NCI-H345 (cell line): ENCODE results near the gene NCR2.
"Not testable (repeated sequence)": the region's sequence is repeated elsewhere in the genome, so short reads cannot be mapped to it uniquely, and the experiment has no call there.

Source experiments
- DNase-seq: peaks from one replicate; lab custom pipeline; 2025; lab: John Stamatoyannopoulos, UW

The NCR2 gene

GRCh38 chr6:41335296-41335695, at the start of gene NCR2:
TSS of gene NCR2 (plus strand) at chr6:41335608. CDS start at chr6:41335877, 269 bp downstream.
- no peak for DNase-seq

- DNase-seq: no peak
These were observed 48.7 kb upstream of the NCR2 start, which contains the start of gene TREM1 for GRCh38 chr6:41286544-41287346. TSS of gene TREM1 (minus strand) at chr6:41286682. CDS start at chr6:41286655, 27 bp downstream.

DNA sequence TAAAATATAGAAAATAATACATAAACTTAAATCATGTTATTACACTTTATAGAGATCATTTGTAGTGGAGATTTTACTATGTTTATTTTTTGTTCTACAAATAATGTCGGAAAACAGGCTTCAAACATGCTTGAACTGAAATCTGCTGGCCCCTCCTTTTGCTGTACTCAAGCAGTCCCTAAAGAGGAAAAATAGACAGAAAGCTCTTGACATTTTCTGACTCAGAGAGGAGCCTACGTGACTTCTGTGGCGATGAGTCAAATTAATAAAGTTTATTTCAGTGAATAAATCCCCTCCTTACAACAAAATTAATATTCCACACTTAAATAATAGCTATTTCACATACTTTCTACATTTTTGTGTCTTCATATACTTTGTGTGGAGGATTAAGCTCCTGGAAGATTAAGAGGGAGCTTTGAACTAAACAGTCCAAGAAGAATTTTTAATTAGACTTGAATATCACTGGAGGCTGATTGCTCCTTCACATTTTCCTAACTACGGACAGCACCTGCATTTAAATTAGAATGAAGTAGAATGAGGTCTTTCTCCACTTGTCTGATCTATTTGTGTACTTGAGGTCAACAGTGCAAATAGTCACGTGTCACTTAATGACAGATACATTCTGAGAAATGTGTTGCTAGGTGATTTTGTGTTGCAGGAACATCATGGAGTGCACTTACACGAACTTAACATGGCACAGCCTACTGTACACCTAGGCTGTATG, 47.2 kb upstream of the NCR2 start:
- peak; percentile 91 for DNase-seq

DNA sequence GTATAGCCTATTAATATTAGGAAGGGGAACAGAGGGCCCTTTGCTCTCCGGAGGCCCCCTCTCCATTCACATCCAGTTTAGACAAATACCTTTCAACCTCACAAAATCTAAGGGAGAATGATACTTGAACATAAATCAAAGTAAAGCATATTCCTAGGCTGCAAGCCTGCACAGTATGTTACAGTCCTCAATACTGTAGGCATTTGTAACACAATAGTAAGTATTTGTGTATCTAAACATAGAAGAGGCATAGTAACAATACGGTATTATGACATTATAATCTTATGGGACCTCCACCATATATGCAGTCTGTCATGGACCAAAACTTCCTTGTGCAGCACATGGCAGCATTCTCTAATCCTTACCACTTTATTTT, 46.7 kb upstream of the NCR2 start:
- DNase-seq: no peak

DNA sequence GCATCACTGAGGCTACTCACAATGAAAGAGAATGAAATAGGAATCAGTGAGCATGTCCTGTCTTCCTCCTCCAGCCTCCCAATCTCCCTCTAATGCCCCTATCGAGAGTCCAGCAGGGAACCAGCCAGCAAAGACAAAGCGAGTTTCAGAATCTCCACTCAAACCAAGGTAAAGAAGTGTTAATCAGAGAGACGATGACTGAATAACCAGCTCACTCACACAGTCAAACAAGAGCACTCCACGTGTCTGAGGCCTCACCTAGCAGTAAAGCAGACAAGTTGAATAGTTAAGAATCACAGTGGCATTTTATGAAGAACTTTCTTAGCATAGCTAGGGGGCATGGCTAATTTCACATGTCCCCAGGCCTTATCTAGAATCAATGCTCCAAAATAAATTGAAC, 45.6 kb upstream of the NCR2 start:
- no peak for DNase-seq

- DNase-seq: no peak
These were observed 43.7 kb upstream of the NCR2 start for GRCh38 chr6:41291717-41292116.

DNA sequence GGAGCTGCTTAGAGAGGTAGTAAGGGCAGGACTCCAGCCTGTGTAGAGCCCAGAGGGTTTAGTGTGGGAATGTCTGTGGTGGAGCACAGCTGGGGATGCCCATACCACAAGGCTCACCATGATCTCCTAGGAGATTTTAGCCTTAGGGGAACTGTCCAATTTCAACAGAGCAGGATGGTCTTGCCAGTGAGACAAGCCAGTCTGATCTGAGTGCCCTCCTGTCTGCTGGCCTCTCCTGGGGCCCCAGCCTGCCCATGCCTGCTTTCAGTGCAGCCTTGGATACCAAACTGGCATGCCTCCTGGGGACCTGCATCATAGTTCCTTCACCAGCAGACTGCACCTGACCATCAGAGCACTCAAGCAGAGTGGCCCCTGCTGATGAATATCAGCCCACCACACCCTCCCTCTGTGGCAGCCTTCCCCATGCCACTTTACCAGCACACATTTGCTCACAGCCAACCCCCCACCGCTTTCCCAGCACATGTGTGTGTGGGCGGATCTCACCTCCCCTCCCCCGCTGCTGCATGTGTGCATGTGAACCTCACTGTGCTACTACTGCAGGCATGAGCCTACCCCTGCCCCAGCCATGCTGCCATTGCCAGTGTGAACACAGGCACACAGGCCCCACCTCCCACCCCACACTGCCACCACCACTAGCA, 41.1 kb upstream of the NCR2 start:
- DNase-seq: peak; percentile 18

- not testable (repeated sequence) for DNase-seq
These were observed 38.2 kb upstream of the NCR2 start for GRCh38 chr6:41297248-41297647.

DNA sequence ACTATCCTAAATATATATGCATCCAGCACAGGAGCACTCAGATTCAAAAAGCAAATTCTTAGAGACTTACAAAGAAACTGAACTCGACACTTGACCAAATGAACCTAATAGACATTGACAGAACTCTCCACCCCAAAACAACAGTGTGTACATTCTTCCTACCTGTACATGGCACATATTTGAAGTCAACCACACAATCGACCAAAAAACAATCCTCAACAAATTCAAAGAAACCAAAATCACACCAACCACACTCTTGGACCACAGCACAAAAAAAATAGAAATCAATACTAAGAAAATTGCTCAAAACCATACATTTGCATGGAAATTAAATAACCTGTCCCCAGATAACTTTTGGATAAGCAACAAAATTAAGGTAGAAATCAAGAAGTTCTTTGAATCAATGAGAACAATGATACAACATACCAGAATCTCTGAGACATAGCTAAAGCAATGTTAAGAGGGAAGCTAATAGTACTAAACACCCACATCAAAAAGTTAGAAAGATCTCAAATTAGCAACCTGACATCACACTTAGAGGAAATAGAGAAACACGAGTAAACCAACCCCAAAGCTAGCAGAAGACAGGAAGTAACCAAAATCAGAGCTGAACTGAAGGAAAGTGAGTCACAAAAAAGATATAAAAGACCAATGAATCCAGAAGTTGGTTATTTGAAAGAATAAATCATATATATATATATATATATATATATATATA, 36.5 kb upstream of the NCR2 start:
- DNase-seq: no peak

GRCh38 chr6:41302638-41303037, 32.8 kb upstream of the NCR2 start:
- DNase-seq: no peak

GRCh38 chr6:41306187-41306854, 29.1 kb upstream of the NCR2 start:
- peak; percentile 81 for DNase-seq

- no peak for DNase-seq
These were observed 20.2 kb upstream of the NCR2 start for GRCh38 chr6:41315203-41315602.

GRCh38 chr6:41315943-41316620, 19.3 kb upstream of the NCR2 start:
- DNase-seq: no peak

GRCh38 chr6:41318261-41318653, 17.2 kb upstream of the NCR2 start:
- DNase-seq: peak; percentile 39

DNA sequence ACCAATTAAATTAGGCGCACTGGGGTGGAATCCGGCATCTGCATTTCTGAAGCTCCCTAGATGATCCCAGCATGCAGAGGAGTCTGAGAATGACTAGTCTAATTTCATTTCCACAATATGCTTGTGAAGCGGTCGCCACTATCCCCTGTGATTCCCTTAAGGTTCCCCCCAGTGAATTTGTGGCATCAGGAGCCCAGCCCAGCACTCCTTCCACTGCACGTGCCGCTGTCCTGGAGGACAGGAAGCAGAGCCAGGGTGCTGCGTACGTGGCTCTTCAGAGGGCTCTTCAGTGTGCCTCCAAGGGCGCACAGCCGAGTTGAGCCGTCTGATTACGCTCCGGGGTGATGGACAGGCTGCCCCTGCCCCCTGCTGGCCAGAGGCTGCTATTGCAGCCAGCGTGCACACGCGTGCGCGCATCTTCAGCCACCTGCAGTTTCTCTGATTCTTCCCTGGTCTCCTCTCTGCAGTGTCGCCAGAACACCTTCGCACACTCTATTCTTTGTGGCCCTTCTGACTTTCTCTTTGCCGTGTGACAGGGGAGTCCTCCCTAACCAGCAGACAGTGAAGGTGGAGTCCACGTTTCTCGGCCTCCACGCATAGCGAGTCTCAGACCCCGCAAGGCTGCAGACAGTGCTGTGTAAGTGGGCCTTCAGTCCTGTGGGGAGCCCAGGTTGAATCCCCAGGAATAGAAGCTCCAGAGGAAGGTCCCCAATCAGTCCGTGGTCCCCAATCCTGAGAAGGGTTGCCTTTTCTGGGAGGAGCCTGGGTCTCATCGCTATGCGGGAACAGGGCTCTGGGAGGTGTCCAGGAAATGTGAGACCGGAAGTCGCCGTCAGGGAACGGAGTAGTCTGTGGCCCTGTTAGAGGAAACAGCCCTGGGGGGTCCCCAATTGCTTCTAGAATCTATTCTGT, 16.5 kb upstream of the NCR2 start:
- DNase-seq: peak; percentile 93

- DNase-seq: no peak
These were observed 14.2 kb upstream of the NCR2 start for GRCh38 chr6:41321183-41321582.

- DNase-seq: no peak
These were observed 9.9 kb upstream of the NCR2 start for GRCh38 chr6:41325446-41326066.

DNA sequence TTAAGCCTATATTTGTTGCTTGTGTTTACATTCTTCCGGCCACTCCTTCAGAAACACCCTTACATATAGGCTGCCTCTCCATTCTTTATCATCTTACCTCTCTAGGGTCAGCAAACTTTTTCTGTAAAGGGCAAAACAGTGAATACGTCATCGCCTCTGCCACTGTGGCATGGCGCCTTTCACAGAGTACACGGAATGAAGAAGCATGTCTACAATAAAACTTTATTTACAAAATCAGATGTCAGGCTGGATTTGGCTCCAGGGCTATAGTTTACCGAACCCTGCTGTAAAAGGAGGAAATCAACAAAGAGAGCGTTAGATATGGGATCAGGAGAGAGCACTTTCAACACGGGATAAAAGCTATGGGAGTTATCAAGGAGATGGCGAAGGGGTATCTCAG, 9.3 kb upstream of the NCR2 start:
- no peak for DNase-seq

GRCh38 chr6:41327177-41327576, 8.2 kb upstream of the NCR2 start:
- DNase-seq: no peak
